C4-2B (cell line): ENCODE measurements around the gene FBXO39.

Source experiments
- H3K27ac ChIP-seq: fragments of 450-650 bp; 2 replicates; pipeline ENCODE4 v1.5.1; 2017
- CTCF ChIP-seq: fragments of 450-650 bp; conservative IDR thresholded peaks from 2 replicates; pipeline ENCODE4 v1.5.1; 2017; ENCODE audit warnings: mild to moderate bottlenecking
- ZFX ChIP-seq: fragments of 450-650 bp; IDR thresholded peaks from 2 replicates; pipeline ENCODE4 v1.6.1; 2017

The FBXO39 gene

GRCh38 chr17:6753546-6753945 is 22.5 kb upstream of the FBXO39 start:
- H3K27ac ChIP-seq, result no peak overlapping the region
- no peak for TF ChIP-seq ZFX
- TF ChIP-seq CTCF, result no peak

DNA sequence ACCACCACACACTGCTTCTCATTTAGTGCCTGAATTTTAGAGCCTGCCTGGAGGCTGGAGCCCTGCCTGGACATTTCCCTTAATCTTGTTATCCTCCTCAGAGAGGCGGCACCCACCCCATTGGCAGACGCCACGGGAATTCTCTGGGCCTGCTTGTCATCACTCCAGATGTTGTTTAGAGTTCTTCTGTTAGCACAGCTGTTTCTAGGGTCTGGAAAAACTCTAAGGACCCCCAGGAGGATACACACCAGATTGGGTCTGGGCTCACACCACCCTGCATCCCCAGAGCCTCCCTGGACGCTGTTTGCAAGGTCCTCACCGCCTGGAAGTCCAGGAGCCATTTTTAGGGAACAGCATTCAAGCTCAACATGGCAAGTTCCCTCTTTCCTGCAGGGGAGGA is 20.7 kb upstream of the FBXO39 start:
- TF ChIP-seq CTCF (no peak), ZFX (no peak)
- no peak overlapping the region for H3K27ac ChIP-seq

GRCh38 chr17:6755731-6756184 is 20.3 kb upstream of the FBXO39 start, which contains the start of gene XAF1:
Gene XAF1 (plus strand): TSS chr17:6756046. CDS start chr17:6756079, 33 bp downstream.
- H3K27ac ChIP-seq, result no peak within 1 kb of the TSS
- TF ChIP-seq CTCF (no peak), ZFX (no peak)

DNA sequence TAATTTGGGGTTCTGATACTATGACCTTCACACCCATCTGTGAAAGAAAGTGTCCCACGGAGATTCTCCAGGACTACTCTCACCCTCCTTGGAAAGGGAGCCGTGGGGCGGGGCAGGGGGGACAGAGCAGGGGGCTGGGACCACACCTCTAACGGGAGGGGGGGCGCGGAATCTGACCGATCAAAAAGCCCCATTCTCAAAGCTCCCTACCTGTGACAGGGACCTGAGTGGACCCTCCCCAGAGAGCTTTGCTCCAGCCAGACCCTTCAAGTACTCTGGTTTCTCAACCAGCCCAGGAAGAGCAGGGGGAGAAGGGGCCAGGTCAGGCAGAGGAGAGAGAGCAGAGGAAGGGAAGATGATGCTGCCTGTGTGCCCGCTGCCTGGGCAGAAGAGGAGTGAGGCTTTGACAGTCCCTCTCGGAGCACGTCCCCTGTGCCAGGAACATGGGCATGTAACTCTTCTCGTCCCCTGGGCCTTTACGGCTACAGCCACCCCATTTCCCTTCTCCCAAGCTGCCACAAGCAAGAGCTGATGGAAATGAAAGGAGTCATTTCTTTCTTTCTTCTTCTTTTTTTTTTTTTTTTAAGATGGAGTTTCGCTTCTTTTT is 19.5 kb upstream of the FBXO39 start:
- no peak for TF ChIP-seq ZFX
- no peak for TF ChIP-seq CTCF
- no peak overlapping the region for H3K27ac ChIP-seq

GRCh38 chr17:6757747-6758146 is 18.3 kb upstream of the FBXO39 start:
- no peak overlapping the region for H3K27ac ChIP-seq
- no peak for TF ChIP-seq ZFX
- TF ChIP-seq CTCF, result no peak

DNA sequence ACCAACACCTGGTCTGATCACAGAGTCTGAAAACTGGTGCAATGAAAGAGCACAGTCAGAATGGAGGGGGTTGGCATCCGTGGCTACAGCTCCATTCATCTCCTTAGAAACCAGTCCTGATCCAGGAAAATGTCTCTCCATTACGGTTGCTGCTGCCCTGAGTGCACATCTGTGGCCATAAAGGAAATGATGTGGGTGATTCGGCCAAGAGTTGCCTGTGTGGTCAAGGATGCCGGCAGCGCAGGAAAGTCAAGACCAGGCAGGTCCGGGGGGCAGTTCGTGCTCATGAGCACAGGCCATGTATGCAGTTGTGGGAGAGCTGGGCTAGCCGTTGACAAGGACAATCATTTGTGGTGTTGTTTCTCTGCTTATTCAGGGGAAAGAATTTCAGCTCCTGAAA is 14.2 kb upstream of the FBXO39 start:
- TF ChIP-seq ZFX, result no peak
- no peak for TF ChIP-seq CTCF
- no peak overlapping the region for H3K27ac ChIP-seq

GRCh38 chr17:6768447-6768846 is 7.6 kb upstream of the FBXO39 start:
- TF ChIP-seq CTCF (no peak), ZFX (no peak)
- H3K27ac ChIP-seq, result no peak overlapping the region
